Mucosa of descending colon (tissue), 3 donors: ENCODE results near the gene TRIO. TPM values are rescaled to one million over a fixed set of nuclear protein-coding genes. Genes with fewer than 3 reads are reported as not detected.
A peak's percentile ranks its signal among the peaks of the same experiment; 100 is the strongest.

Source experiments
- ATAC-seq: fragments of 200-7000 bp; cut with Tn5 transposase; one replicate; pipeline ENCODE4 v1.9.1; 2020; ENCODE audit warnings: mild to moderate bottlenecking, moderate library complexity
- DNase-seq, 3 donors: peaks; one replicate each; pipeline ENCODE4 v3.0.0-alpha.2; 2020
- H3K36me3 ChIP-seq: fragments of 200-600 bp; one replicate; pipeline ENCODE4 v1.8.0; 2021; ENCODE audit warnings: low read depth, mild to moderate bottlenecking
- H3K4me1 ChIP-seq: fragments of 200-600 bp; one replicate; pipeline ENCODE4 v1.8.0; 2021; ENCODE audit warnings: low read depth, mild to moderate bottlenecking
- H3K4me3 ChIP-seq: fragments of 200-600 bp; one replicate; pipeline ENCODE4 v1.8.0; 2021; ENCODE audit warnings: mild to moderate bottlenecking
- H3K9me3 ChIP-seq: fragments of 200-600 bp; one replicate; pipeline ENCODE4 v1.8.0; 2021; ENCODE audit warnings: mild to moderate bottlenecking
- CTCF ChIP-seq: fragments of 200-600 bp; IDR thresholded peaks from one replicate; pipeline ENCODE4 v1.8.0; 2022; ENCODE audit warnings: antibody characterized with exemption, mild to moderate bottlenecking
- intact Hi-C, 2 donors: fragments of 100-400 bp; cut with DNase I in 1 of 2; cut with micrococcal nuclease in 1 of 2; formaldehyde crosslinking; loops; one replicate each; pipeline versions ENCODE4 v1.11.0 to v1.11.1; 2022; cut with DNase I, micrococcal nuclease
- total RNA-seq, 3 donors: library from RNA; stranded (reverse); fragmentation: NEBNext Ultra II Directional in 2 of 3; extraction: Animal tissue kit (Norgen Biotek cat#: 25700) in 2 of 3; gene quantifications; one replicate each; pipeline versions ENCODE4 v1.2.1 to v1.2.4, GENCODE V29; 2021 to 2023
- donor health status: DM: no; HTN: no; CAD: no; lungs with moderate emphysema.
- donor health status: DM: no; HTN: no; CAD: no.
- donor health status: DM: no; HTN: yes; CAD: no.

The TRIO gene
- total RNA-seq, 3 donors from 2014 or later, result 164 to 231 (median 168) TPM

- DNase-seq (no peak), ATAC-seq (no peak)
- no peak for TF ChIP-seq CTCF
- Histone ChIP-seq H3K9me3 (no peaks in the 10 kb centered on the region), H3K4me3 (no peak overlapping the region), H3K36me3 (no peaks in the 10 kb centered on the region), H3K4me1 (peaks cover 24% of the 10 kb centered on the region)
- intact Hi-C loops, result loop anchor here in 1 of 2 donors (10.0 kb wide), 1 partner anchor 121 kb away; the partner anchor contains the start of gene TRIO
These were observed 123.0 kb downstream of the TRIO start for GRCh38 chr5:14266171-14266570.

GRCh38 chr5:14266686-14267085, 123.5 kb downstream of the TRIO start:
- ATAC-seq (no peak), DNase-seq (no peak)
- no peak for TF ChIP-seq CTCF
- no peak overlapping the region for H3K4me3 ChIP-seq
- no peaks in the 10 kb centered on the region for H3K9me3 ChIP-seq
- no peaks in the 10 kb centered on the region for H3K36me3 ChIP-seq
- H3K4me1 ChIP-seq, result peaks cover 24% of the 10 kb centered on the region
- intact Hi-C loops, result loop anchor here in 1 of 2 donors (10.0 kb wide), 1 partner anchor 122 kb away; the partner anchor contains the start of gene TRIO

- TF ChIP-seq CTCF, result no peak
- ATAC-seq (no peak), DNase-seq (no peak)
- Histone ChIP-seq H3K36me3 (no peaks in the 10 kb centered on the region), H3K4me3 (no peak overlapping the region), H3K4me1 (peaks cover 24% of the 10 kb centered on the region), H3K9me3 (no peaks in the 10 kb centered on the region)
- intact Hi-C loops, result loop anchor here in 1 of 2 donors (10.0 kb wide), 1 partner anchor 123 kb away; the partner anchor contains the start of gene TRIO
These were observed 124.2 kb downstream of the TRIO start for GRCh38 chr5:14267166-14267838.

GRCh38 chr5:14267991-14268708, 125.0 kb downstream of the TRIO start:
- intact Hi-C loops, result loop anchor here in 1 of 2 donors (10.0 kb wide), 1 partner anchor 123 kb away; the partner anchor contains the start of gene TRIO
- H3K36me3 ChIP-seq, result no peaks in the 10 kb centered on the region
- H3K9me3 ChIP-seq, result no peaks in the 10 kb centered on the region
- H3K4me3 ChIP-seq, result no peak overlapping the region
- H3K4me1 ChIP-seq, result peaks cover 24% of the 10 kb centered on the region
- TF ChIP-seq CTCF, result no peak
- DNase-seq (no peak), ATAC-seq (peak; percentile 20)

GRCh38 chr5:14268738-14269137, 125.6 kb downstream of the TRIO start:
- no peaks in the 10 kb centered on the region for H3K9me3 ChIP-seq
- DNase-seq (no peak), ATAC-seq (no peak)
- H3K4me3 ChIP-seq, result no peak overlapping the region
- H3K4me1 ChIP-seq, result peaks cover 24% of the 10 kb centered on the region
- no peak for TF ChIP-seq CTCF
- intact Hi-C loops, result loop anchor here in 1 of 2 donors (10.0 kb wide), 1 partner anchor 124 kb away; the partner anchor contains the start of gene TRIO
- no peaks in the 10 kb centered on the region for H3K36me3 ChIP-seq
